Common myeloid progenitor, CD34-positive (primary cell): ENCODE measurements around the gene EFCAB6.

ENCODE experiments used
- CTCF ChIA-PET: fragments of 350-600 bp; sonication (Branson Sonifier 250); formaldehyde crosslinking; loops from one replicate; lab custom pipeline; 2021; ENCODE audit warnings: antibody characterized with exemption; lab: Charles Lee
- POLR2A ChIA-PET: fragments of 350-600 bp; sonication (Branson Sonifier 250); formaldehyde crosslinking; loops from one replicate; lab custom pipeline; 2021; ENCODE audit warnings: antibody characterized with exemption; lab: Charles Lee
- DNase-seq, 3 donors: peaks; one replicate each; pipeline versions ENCODE4 v3.0.0 to v3.0.0-alpha.2; 2013
- H3K27ac ChIP-seq, 2 experiments: 1 replicate in 1 of 2; 2 replicates in 1 of 2; pipeline ENCODE4 v1.7.0; 2013; ENCODE audit warnings: inconsistent platforms in 2 of 2, low read length in 2 of 2, mild to moderate bottlenecking in 2 of 2, low read depth in 1 of 2, moderate library complexity in 1 of 2; ENCODE audit not compliant: severe bottlenecking in 2 of 2, insufficient read depth in 1 of 2, poor library complexity in 1 of 2
- H3K27me3 ChIP-seq, 5 experiments: replicated peaks in 2 of 5; 1 replicate in 3 of 5; 2 replicates in 2 of 5; pipeline versions ENCODE4 v1.6.1 to v1.7.0; 2013; ENCODE audit warnings: low read length in 4 of 5, mild to moderate bottlenecking in 2 of 5, moderate library complexity in 2 of 5, inconsistent platforms in 1 of 5; ENCODE audit not compliant: insufficient read depth in 5 of 5, control insufficient read depth in 4 of 5
- H3K36me3 ChIP-seq, 4 experiments: 1 replicate in 2 of 4; 2 replicates in 2 of 4; pipeline versions ENCODE4 v1.6.1 to v1.7.0; 2013; ENCODE audit warnings: low read length in 3 of 4, control low read depth in 1 of 4, mild to moderate bottlenecking in 1 of 4; ENCODE audit not compliant: control insufficient read depth in 4 of 4, insufficient read depth in 4 of 4
- H3K4me1 ChIP-seq, 4 experiments: 1 replicate in 3 of 4; 2 replicates in 1 of 4; pipeline versions ENCODE4 v1.6.1 to v1.7.1; 2013; ENCODE audit warnings: low read length in 3 of 4, mild to moderate bottlenecking in 3 of 4, control low read depth in 1 of 4, inconsistent platforms in 1 of 4, moderate library complexity in 1 of 4; ENCODE audit not compliant: control insufficient read depth in 4 of 4, insufficient read depth in 4 of 4; ENCODE audit errors: control extremely low read depth in 1 of 4
- H3K4me3 ChIP-seq, 7 experiments: 1 replicate in 4 of 7; 2 replicates in 3 of 7; pipeline versions ENCODE4 v1.5.1 to v1.7.0; 2013; ENCODE audit warnings: mild to moderate bottlenecking in 7 of 7, low read length in 6 of 7, moderate library complexity in 6 of 7, inconsistent platforms in 2 of 7, low read depth in 2 of 7, control low read depth in 1 of 7; ENCODE audit not compliant: insufficient read depth in 4 of 7, control insufficient read depth in 1 of 7; ENCODE audit errors: extremely low read depth in 1 of 7
- H3K9me3 ChIP-seq, 5 experiments: 1 replicate in 4 of 5; 2 replicates in 1 of 5; pipeline versions ENCODE4 v1.6.1 to v1.7.1; 2013; ENCODE audit warnings: low read length in 4 of 5, mild to moderate bottlenecking in 2 of 5, inconsistent platforms in 1 of 5, low read depth in 1 of 5, moderate library complexity in 1 of 5; ENCODE audit not compliant: control insufficient read depth in 4 of 5, insufficient read depth in 2 of 5; ENCODE audit errors: control extremely low read depth in 1 of 5
- WGBS: methylation state at CpG from one replicate; pipeline ENCODE4 v1.1.5; 2013; ENCODE audit not compliant: insufficient coverage; 5-methylcytosine and 5-hydroxymethylcytosine counted together

The EFCAB6 gene

GRCh38 chr22:43829904-43830851 is 18.1 kb upstream of the EFCAB6 start:
- H3K27ac ChIP-seq: no peak overlapping the region
- ChIA-PET POLR2A (no interaction called here), CTCF (no interaction called here)
- H3K4me1 ChIP-seq: no peaks in the 10 kb centered on the region
- H3K9me3 ChIP-seq: no peaks in the 10 kb centered on the region
- no peak for DNase-seq
- H3K4me3 ChIP-seq: no peak overlapping the region
- H3K27me3 ChIP-seq: peaks cover 0 to 12% (median 0%) of the 10 kb centered on the region in 5 experiments
- no peaks in the 10 kb centered on the region for H3K36me3 ChIP-seq
- WGBS: 89% methylated on average over 31 of the region's 33 CpGs

- no peak overlapping the region for H3K27ac ChIP-seq
- no peak for DNase-seq
- no peak overlapping the region for H3K4me3 ChIP-seq
- peaks cover 0 to 12% (median 2%) of the 10 kb centered on the region in 5 experiments for H3K27me3 ChIP-seq
- 83% methylated on average over 19 of the region's 20 CpGs for WGBS
- H3K4me1 ChIP-seq: no peaks in the 10 kb centered on the region
- H3K36me3 ChIP-seq: no peaks in the 10 kb centered on the region
- ChIA-PET CTCF (no interaction called here), POLR2A (no interaction called here)
- no peaks in the 10 kb centered on the region for H3K9me3 ChIP-seq
These were observed 17.1 kb upstream of the EFCAB6 start for GRCh38 chr22:43828998-43829782.

GRCh38 chr22:43828725-43828997 is 16.6 kb upstream of the EFCAB6 start:
- CTCF ChIA-PET: no interaction called here
- Histone ChIP-seq H3K4me3 (no peak overlapping the region), H3K4me1 (no peaks in the 10 kb centered on the region), H3K27ac (no peak overlapping the region), H3K9me3 (no peaks in the 10 kb centered on the region), H3K27me3 (peaks cover 0 to 7% (median 2%) of the 10 kb centered on the region in 5 experiments), H3K36me3 (no peaks in the 10 kb centered on the region)
- WGBS: 98% methylated on average over 6 of the region's 6 CpGs
- POLR2A ChIA-PET: no interaction called here
- no peak for DNase-seq

- WGBS: 98% methylated on average over 13 of the region's 16 CpGs
- peaks cover 0 to 3% (median 2%) of the 10 kb centered on the region in 5 experiments for H3K27me3 ChIP-seq
- no peaks in the 10 kb centered on the region for H3K9me3 ChIP-seq
- POLR2A ChIA-PET: no interaction called here
- H3K4me3 ChIP-seq: no peak overlapping the region
- H3K27ac ChIP-seq: no peak overlapping the region
- no peak for DNase-seq
- CTCF ChIA-PET: interaction anchor here (1.2 to 1.4 kb wide), 2 partner anchors 10 kb away, joined by 3 to 4 read pairs; no protein-coding TSS in a partner anchor
- H3K4me1 ChIP-seq: no peaks in the 10 kb centered on the region
- H3K36me3 ChIP-seq: no peaks in the 10 kb centered on the region
These were observed 16.0 kb upstream of the EFCAB6 start for GRCh38 chr22:43827926-43828724.

- WGBS: 95% methylated on average over 8 of the region's 13 CpGs
- H3K36me3 ChIP-seq: no peaks in the 10 kb centered on the region
- H3K4me3 ChIP-seq: no peak overlapping the region
- DNase-seq: no peak
- no peaks in the 10 kb centered on the region for H3K4me1 ChIP-seq
- CTCF ChIA-PET: interaction anchor here (0.7 to 1.4 kb wide), 3 partner anchors 10 to 58 kb away, joined by 3 to 7 read pairs (median 4); no protein-coding TSS in a partner anchor
- no peaks in the 10 kb centered on the region for H3K9me3 ChIP-seq
- peaks cover 0 to 7% (median 2%) of the 10 kb centered on the region in 5 experiments for H3K27me3 ChIP-seq
- H3K27ac ChIP-seq: no peak overlapping the region
- POLR2A ChIA-PET: no interaction called here
These were observed 15.1 kb upstream of the EFCAB6 start for GRCh38 chr22:43827003-43827735.

GRCh38 chr22:43826142-43827002 is 14.3 kb upstream of the EFCAB6 start:
- no peak overlapping the region for H3K4me3 ChIP-seq
- 86% methylated on average over 14 of the region's 16 CpGs for WGBS
- ChIA-PET POLR2A (no interaction called here), CTCF (interaction anchor here (0.7 to 1.4 kb wide), 3 partner anchors 9 to 59 kb away, joined by 3 to 7 read pairs (median 4); no protein-coding TSS in a partner anchor)
- no peak overlapping the region for H3K27ac ChIP-seq
- H3K36me3 ChIP-seq: no peaks in the 10 kb centered on the region
- H3K4me1 ChIP-seq: no peaks in the 10 kb centered on the region
- H3K27me3 ChIP-seq: peaks cover 0 to 14% (median 2%) of the 10 kb centered on the region in 5 experiments
- H3K9me3 ChIP-seq: no peaks in the 10 kb centered on the region
- DNase-seq: peak in 1 of 3 donors; percentile 6
